Measurements from ENCODE around the gene WDPCP. TPM values are rescaled to one million over a fixed set of nuclear protein-coding genes. Genes with fewer than 3 reads are reported as not detected.
"Not testable (repeated sequence)": the region's sequence is repeated elsewhere in the genome, so short reads cannot be mapped to it uniquely, and the experiment has no call there.

Gene WDPCP
- total RNA-seq, 1 donor from 2014 or later = 18.8 TPM

- Histone ChIP-seq H3K9me3 (replicated peaks) (peaks cover 21% of the 10 kb centered on the region), H3K36me3 (peaks cover 37% of the 10 kb centered on the region), H3K4me3 (no peak overlapping the region), H3K4me1 (no peaks in the 10 kb centered on the region), H3K27me3 (ENCODE audit: low read depth) (no peaks in the 10 kb centered on the region), H3K27ac (replicated peaks) (no peak overlapping the region)
- intact Hi-C loops (cut with micrococcal nuclease) = no loop called here
- TF ChIP-seq CTCF (IDR thresholded peaks at IDR 0.05; ENCODE audit: borderline replicate concordance) = no peak
- DNase-seq = no peak
These were observed 213.9 kb downstream of the WDPCP start for GRCh38 chr2:63374341-63374740.

- Histone ChIP-seq H3K4me1 (no peaks in the 10 kb centered on the region), H3K27ac (replicated peaks) (no peak overlapping the region), H3K4me3 (no peak overlapping the region), H3K9me3 (replicated peaks) (peaks cover 21% of the 10 kb centered on the region), H3K27me3 (ENCODE audit: low read depth) (no peaks in the 10 kb centered on the region), H3K36me3 (peaks cover 36% of the 10 kb centered on the region)
- intact Hi-C loops (cut with micrococcal nuclease) = no loop called here
- DNase-seq = no peak
- no peak for TF ChIP-seq CTCF (IDR thresholded peaks at IDR 0.05; ENCODE audit: borderline replicate concordance)
These were observed 215.7 kb downstream of the WDPCP start for GRCh38 chr2:63372549-63372948.

GRCh38 chr2:63369146-63369545 is 219.1 kb downstream of the WDPCP start:
- intact Hi-C loops (cut with micrococcal nuclease) = no loop called here
- Histone ChIP-seq H3K4me3 (no peak overlapping the region), H3K4me1 (no peaks in the 10 kb centered on the region), H3K9me3 (replicated peaks) (peaks cover 21% of the 10 kb centered on the region), H3K27me3 (ENCODE audit: low read depth) (no peaks in the 10 kb centered on the region), H3K27ac (replicated peaks) (no peak overlapping the region), H3K36me3 (peaks cover 36% of the 10 kb centered on the region)
- TF ChIP-seq CTCF (IDR thresholded peaks at IDR 0.05; ENCODE audit: borderline replicate concordance) = no peak
- no peak for DNase-seq

GRCh38 chr2:63364866-63365265 is 223.4 kb downstream of the WDPCP start:
- no peak for TF ChIP-seq CTCF (IDR thresholded peaks at IDR 0.05; ENCODE audit: borderline replicate concordance)
- no peak for DNase-seq

GRCh38 chr2:63357722-63358121 is 230.6 kb downstream of the WDPCP start:
- Histone ChIP-seq H3K9me3 (replicated peaks) (peaks cover 30% of the 10 kb centered on the region), H3K36me3 (peaks cover 17% of the 10 kb centered on the region)
- H3K27me3 ChIP-seq (ENCODE audit: low read depth); H3K4me1 ChIP-seq; H3K4me3 ChIP-seq; intact Hi-C loops (cut with micrococcal nuclease); DNase-seq; H3K27ac ChIP-seq (replicated peaks): not testable (repeated sequence)

More at GRCh38 chr2:63364866-63365265, 223.4 kb downstream of the WDPCP start:
- H3K36me3 ChIP-seq = peaks cover 8% of the 10 kb centered on the region
- no peak overlapping the region for H3K4me3 ChIP-seq
- intact Hi-C loops (cut with micrococcal nuclease) = no loop called here
- H3K27ac ChIP-seq (replicated peaks) = no peak overlapping the region
- no peaks in the 10 kb centered on the region for H3K4me1 ChIP-seq
- no peaks in the 10 kb centered on the region for H3K27me3 ChIP-seq (ENCODE audit: low read depth)
- peaks cover 3% of the 10 kb centered on the region for H3K9me3 ChIP-seq (replicated peaks)

GRCh38 chr2:63347361-63347760 is 240.9 kb downstream of the WDPCP start:
- Histone ChIP-seq H3K4me1 (peaks cover 11% of the 10 kb centered on the region), H3K4me3 (no peak overlapping the region), H3K36me3 (peaks cover 18% of the 10 kb centered on the region), H3K27me3 (ENCODE audit: low read depth) (no peaks in the 10 kb centered on the region), H3K27ac (replicated peaks) (no peak overlapping the region), H3K9me3 (replicated peaks) (peaks cover 35% of the 10 kb centered on the region)
- intact Hi-C loops (cut with micrococcal nuclease) = no loop called here
- DNase-seq = no peak
- no peak for TF ChIP-seq CTCF (IDR thresholded peaks at IDR 0.05; ENCODE audit: borderline replicate concordance)
